Psoas muscle (tissue), 8 donors: ENCODE data around the gene MRPL52. TPM values are rescaled to one million over a fixed set of nuclear protein-coding genes. Genes with fewer than 3 reads are reported as not detected.
A peak's percentile ranks its signal among the peaks of the same experiment; 100 is the strongest.

Experiments
- ATAC-seq, 4 donors: fragments of 200-7000 bp; cut with Tn5 transposase; one replicate each; pipeline ENCODE4 v1.9.1; 2020; ENCODE audit warnings: moderate library complexity in 3 of 4, mild to moderate bottlenecking in 2 of 4
- DNase-seq, 2 donors: peaks; one replicate each; pipeline ENCODE4 v3.0.0-alpha.2; 2020
- H3K27ac ChIP-seq: fragments of 200-600 bp; one replicate; pipeline ENCODE4 v1.8.0; 2022
- H3K27me3 ChIP-seq, 3 donors: fragments of 200-600 bp in 1 of 3; one replicate each; pipeline versions ENCODE4 v1.6.1 to v1.8.0; 2013 to 2022; ENCODE audit warnings: low read length in 2 of 3, mild to moderate bottlenecking in 2 of 3, moderate library complexity in 1 of 3; ENCODE audit not compliant: insufficient read depth in 3 of 3
- H3K36me3 ChIP-seq, 2 donors: fragments of 200-600 bp in 1 of 2; one replicate each; pipeline versions ENCODE4 v1.6.1 to v1.8.0; 2013 to 2022; ENCODE audit warnings: low read depth in 1 of 2, mild to moderate bottlenecking in 1 of 2, moderate library complexity in 1 of 2; ENCODE audit not compliant: insufficient read depth in 1 of 2
- H3K4me1 ChIP-seq: fragments of 200-600 bp; one replicate; pipeline ENCODE4 v1.8.0; 2022
- H3K4me3 ChIP-seq: fragments of 200-600 bp; one replicate; pipeline ENCODE4 v1.8.0; 2022; ENCODE audit warnings: mild to moderate bottlenecking
- H3K9me3 ChIP-seq: fragments of 200-600 bp; one replicate; pipeline ENCODE4 v1.8.0; 2022
- WGBS, 3 donors: extraction: QIAGEN DNeasy Blood & Tissue Kit; methylation state at CpG; one replicate each; pipeline versions ENCODE4 v1.1.6 to v1.1.7; 2013; 5-methylcytosine and 5-hydroxymethylcytosine counted together
- intact Hi-C, 2 donors: fragments of 100-400 bp; cut with DNase I; formaldehyde crosslinking; loops; one replicate each; pipeline versions ENCODE4 v1.11.0 to v1.14.2; 2022
- long read RNA-seq, 2 donors: library from polyadenylated mRNA; unstranded; transcript quantifications; one replicate each; pipeline ENCODE4 v2.0.0, GENCODE V29; 2021
- polyA plus RNA-seq, 3 donors: library from polyadenylated mRNA; stranded (reverse); fragments of 200-250 nt; gene quantifications; one replicate each; pipeline ENCODE4 v1.2.3, GENCODE V29; 2013
- total RNA-seq, 4 donors: library from RNA; stranded (reverse); fragmentation: NEBNext Ultra II Directional in 2 of 4; extraction: Animal tissue kit (Norgen Biotek cat#: 25700) in 2 of 4; gene quantifications; one replicate each; pipeline versions ENCODE4 v1.2.1 to v1.2.4, GENCODE V29; 2021 to 2023
- TF ChIP-seq, protein P1 (sequence below): fragments of 200-600 bp; IDR thresholded peaks from one replicate; pipeline ENCODE4 v1.8.0; 2022; ENCODE audit warnings: antibody characterized with exemption
- donor health status: healthy with polysubstance abuse.
- donor health status: DM: no; HTN: no; CAD: no; lungs with moderate emphysema.
- donor health status: Bipolar disorder and iron deficiency.
- donor health status: healthy.
- donor health status: DM: yes; HTN: yes; CAD: no.
- donor health status: DM: no; HTN: no; CAD: no.
- donor health status: DM: no; HTN: no; CAD: no.
- donor health status: DM: yes; HTN: yes; CAD: no.

MRPL52 gene
- 10 to 100 TPM; 79.1 to 91.2 (median 84.9) TPM for total RNA-seq
- 100 to 1,000 TPM in 2 of 3 donors, 10 to 100 TPM in 1; 92.0 to 246 (median 102) TPM for polyA plus RNA-seq
- long read RNA-seq, donor 1, transcript MRPL52-202 (5 exons, 1,118 nt): major isoform, 9 of 42 reads
- long read RNA-seq, donor 1, transcript MRPL52-203 (5 exons, 1,111 nt): minor isoform, 6 of 42 reads
- long read RNA-seq, donor 1, partial matches to known transcripts: 10 of 42 reads
- long read RNA-seq, donor 1, other reads (novel, unspliced or antisense): 7 of 42 reads
- long read RNA-seq, donor 2, transcript MRPL52-202 (5 exons, 1,118 nt): minor isoform, 12 of 34 reads
- long read RNA-seq, donor 2, transcript MRPL52-203 (5 exons, 1,111 nt): major isoform, 13 of 34 reads
- long read RNA-seq, donor 2, partial matches to known transcripts: 1 of 34 reads
- long read RNA-seq, donor 2, other reads (novel, unspliced or antisense): 5 of 34 reads

DNA sequence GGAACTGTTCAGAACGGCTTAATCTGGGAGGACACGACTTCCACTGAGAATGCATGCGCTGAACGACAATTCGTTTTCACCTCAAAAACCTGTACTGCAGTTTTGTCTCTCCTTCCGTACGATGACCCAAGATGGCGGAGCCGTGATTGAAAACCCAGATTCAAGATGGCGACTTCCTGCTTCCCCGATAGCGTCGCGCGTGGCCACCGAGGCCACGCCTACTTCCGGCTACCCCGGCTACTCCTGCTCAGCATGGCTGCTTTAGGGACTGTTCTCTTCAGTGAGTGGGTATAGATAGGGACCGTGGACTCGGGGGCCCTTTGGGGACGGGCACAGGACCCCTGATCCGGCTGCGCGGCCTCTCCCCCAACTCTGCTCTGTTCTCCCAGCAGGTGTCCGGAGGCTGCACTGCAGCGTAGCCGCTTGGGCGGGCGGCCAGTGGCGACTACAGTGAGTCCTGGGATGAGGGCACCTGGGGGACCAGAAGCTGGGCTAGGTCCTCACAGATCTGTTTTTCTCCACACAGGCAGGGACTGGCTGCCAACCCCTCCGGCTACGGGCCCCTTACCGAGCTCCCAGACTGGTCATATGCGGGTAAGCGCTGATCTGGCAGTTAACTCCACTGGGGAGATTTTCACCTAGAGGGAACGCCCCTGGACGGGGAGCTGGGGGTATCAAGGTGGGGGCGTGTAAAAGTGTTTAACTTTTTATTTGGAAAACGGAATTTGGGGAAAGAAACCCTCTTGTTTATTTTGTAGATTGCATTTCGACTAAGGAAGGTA is at the start of gene MRPL52:
TSS of gene MRPL52 (plus strand) at position 227 of the 782 bp plus-strand sequence. CDS start at position 253, 26 bp downstream.
- H3K4me3 ChIP-seq: peak within 1 kb of the TSS; percentile 90
- no peaks in the 10 kb centered on the region for H3K27me3 ChIP-seq
- TF ChIP-seq, protein P1, sequence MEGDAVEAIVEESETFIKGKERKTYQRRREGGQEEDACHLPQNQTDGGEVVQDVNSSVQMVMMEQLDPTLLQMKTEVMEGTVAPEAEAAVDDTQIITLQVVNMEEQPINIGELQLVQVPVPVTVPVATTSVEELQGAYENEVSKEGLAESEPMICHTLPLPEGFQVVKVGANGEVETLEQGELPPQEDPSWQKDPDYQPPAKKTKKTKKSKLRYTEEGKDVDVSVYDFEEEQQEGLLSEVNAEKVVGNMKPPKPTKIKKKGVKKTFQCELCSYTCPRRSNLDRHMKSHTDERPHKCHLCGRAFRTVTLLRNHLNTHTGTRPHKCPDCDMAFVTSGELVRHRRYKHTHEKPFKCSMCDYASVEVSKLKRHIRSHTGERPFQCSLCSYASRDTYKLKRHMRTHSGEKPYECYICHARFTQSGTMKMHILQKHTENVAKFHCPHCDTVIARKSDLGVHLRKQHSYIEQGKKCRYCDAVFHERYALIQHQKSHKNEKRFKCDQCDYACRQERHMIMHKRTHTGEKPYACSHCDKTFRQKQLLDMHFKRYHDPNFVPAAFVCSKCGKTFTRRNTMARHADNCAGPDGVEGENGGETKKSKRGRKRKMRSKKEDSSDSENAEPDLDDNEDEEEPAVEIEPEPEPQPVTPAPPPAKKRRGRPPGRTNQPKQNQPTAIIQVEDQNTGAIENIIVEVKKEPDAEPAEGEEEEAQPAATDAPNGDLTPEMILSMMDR: no peak
- peaks cover 0 to 38% of the 10 kb centered on the region in 2 donors for H3K36me3 ChIP-seq
- H3K9me3 ChIP-seq: no peaks in the 10 kb centered on the region
- H3K27ac ChIP-seq: peak within 1 kb of the TSS; percentile 93
- peak; percentile 88 to 95 for DNase-seq
- peaks cover 8% of the 10 kb centered on the region for H3K4me1 ChIP-seq
- peak; percentile 95 to 100 (median 98) for ATAC-seq
- intact Hi-C loops: loop anchor here in 1 of 2 donors (2.0 kb wide), 1 partner anchor 19 kb away; no protein-coding TSS in a partner anchor
- 0 to 1% (median 0%) methylated on average over 41 of the region's 41 CpGs for WGBS, 3 donors

DNA sequence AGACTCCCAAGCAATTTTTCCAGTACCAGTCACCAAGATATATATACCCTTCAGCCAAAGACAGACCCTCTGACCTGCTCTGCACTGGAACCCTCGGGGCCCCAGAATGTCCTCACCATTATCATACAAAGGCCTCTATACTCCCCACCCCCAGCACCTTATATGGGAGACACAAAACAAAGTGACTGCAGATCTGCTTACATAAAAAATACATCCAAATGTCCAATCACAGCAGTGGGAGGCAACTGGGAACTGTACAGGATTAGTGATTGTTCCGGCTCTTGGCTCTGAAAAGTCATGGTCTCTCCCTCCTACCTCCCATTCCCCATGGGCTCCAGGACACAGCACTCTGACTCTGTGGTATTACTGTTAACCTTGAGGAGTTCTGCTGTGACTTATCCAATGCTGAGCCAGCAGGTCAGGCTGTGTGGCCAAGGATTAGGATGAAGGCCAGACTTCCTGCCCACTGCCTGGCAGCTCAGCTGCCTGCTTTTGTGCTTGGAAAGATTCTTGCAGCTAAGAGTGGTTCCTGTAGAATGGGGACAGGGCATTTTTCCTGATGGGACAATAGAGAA is 49.5 kb upstream of the MRPL52 start:
- Histone ChIP-seq H3K4me1 (no peaks in the 10 kb centered on the region), H3K36me3 (no peaks in the 10 kb centered on the region), H3K27ac (no peak overlapping the region), H3K9me3 (no peaks in the 10 kb centered on the region), H3K27me3 (no peaks in the 10 kb centered on the region), H3K4me3 (no peak overlapping the region)
- ATAC-seq: peak; percentile 43 to 57 (median 46)
- DNase-seq: no peak
- TF ChIP-seq, protein P1: no peak
- intact Hi-C loops: no loop called here
- WGBS, 3 donors: 47 to 66% (median 58%) methylated on average over 2 of the region's 2 CpGs

DNA sequence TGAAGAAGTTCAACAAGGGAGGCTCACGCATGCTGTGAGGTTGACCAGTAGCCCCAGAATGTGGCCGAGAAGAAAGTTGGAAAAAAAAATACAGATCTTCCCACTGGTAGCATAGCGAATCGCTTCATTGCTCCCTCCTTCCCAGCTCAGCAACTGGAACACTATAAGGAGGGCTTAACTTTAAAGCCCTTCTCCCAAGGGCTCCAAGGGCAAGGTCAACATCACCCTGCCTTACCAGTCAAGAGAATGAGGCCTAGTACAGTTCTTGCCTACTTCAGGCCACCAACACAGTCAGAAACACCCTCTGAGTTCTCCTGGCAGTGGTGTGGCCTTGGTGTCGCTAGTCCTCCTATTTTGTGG is 48.8 kb upstream of the MRPL52 start:
- ATAC-seq (no peak), DNase-seq (no peak)
- Histone ChIP-seq H3K27ac (no peak overlapping the region), H3K4me1 (no peaks in the 10 kb centered on the region), H3K27me3 (no peaks in the 10 kb centered on the region), H3K36me3 (no peaks in the 10 kb centered on the region), H3K9me3 (no peaks in the 10 kb centered on the region), H3K4me3 (no peak overlapping the region)
- intact Hi-C loops: no loop called here
- TF ChIP-seq, protein P1: no peak
- WGBS, 3 donors: 87 to 88% (median 87%) methylated on average over 5 of the region's 5 CpGs

- Histone ChIP-seq H3K4me1 (no peaks in the 10 kb centered on the region), H3K36me3 (no peaks in the 10 kb centered on the region), H3K27ac (no peak overlapping the region), H3K27me3 (no peaks in the 10 kb centered on the region), H3K4me3 (no peak overlapping the region), H3K9me3 (no peaks in the 10 kb centered on the region)
- TF ChIP-seq, protein P1: no peak
- ATAC-seq (no peak), DNase-seq (no peak)
- intact Hi-C loops: no loop called here
- 0 to 45% (median 0%) methylated on average over 1 of the region's 1 CpG for WGBS, 3 donors
These were observed 48.2 kb upstream of the MRPL52 start for GRCh38 chr14:22781301-22781991.
